Ovary (tissue), 1 donor: ENCODE data around the gene ARRB2.

Experiments
- EP300 ChIP-seq: sonication (generic); formaldehyde crosslinking; IDR thresholded peaks from one replicate; pipeline ENCODE4 v1.6.1; 2017; ENCODE audit warnings: antibody characterized with exemption
- POLR2A ChIP-seq: fragments of 450-650 bp; IDR thresholded peaks from one replicate; pipeline ENCODE4 v1.6.1; 2017; ENCODE audit warnings: antibody characterized with exemption, mild to moderate bottlenecking, moderate library complexity

DNA sequence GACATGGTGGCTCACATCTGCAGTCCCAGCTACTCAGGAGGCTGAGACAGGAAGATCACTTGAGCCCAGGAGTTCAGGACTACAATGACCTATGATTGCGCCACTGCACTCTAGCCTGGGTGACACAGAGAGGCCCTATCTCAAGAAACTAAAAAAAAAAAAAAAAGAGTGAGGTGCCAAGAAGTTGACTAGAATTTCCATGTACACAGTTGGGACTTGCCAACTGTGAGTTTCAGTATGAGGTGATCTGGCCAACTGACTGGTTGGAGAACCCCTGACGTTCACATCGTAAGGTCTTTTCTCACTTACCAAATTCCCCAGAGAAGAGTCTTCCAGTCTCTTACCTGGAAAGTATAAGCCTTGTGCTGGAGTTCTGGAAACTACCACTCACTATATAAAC is 17.7 kb downstream of the ARRB2 start:
- TF ChIP-seq EP300 (no peak), POLR2A (no peak)
